Osteoblast (primary cell): ENCODE measurements around the gene PRPH. TPM values are rescaled to one million over a fixed set of nuclear protein-coding genes. Genes with fewer than 3 reads are reported as not detected.

Experiments used
- DNase-seq: peaks from one replicate; pipeline ENCODE4 v3.0.0; 2011; ENCODE audit warnings: low spot score, mixed read lengths; ENCODE audit not compliant: insufficient read length; ENCODE audit errors: missing footprints
- H2AFZ ChIP-seq: 2 replicates; pipeline ENCODE4 v1.6.0; 2011; ENCODE audit warnings: mild to moderate bottlenecking, low read length
- H3K27ac ChIP-seq: 2 replicates; pipeline ENCODE4 v1.5.1; 2011; ENCODE audit warnings: mild to moderate bottlenecking, low read depth, low read length, moderate library complexity
- H3K27me3 ChIP-seq: 2 replicates; pipeline ENCODE4 v1.6.0; 2012; ENCODE audit warnings: mild to moderate bottlenecking, control low read depth, inconsistent platforms, low read length, moderate library complexity; ENCODE audit not compliant: insufficient read depth
- H3K36me3 ChIP-seq: 2 replicates; pipeline ENCODE4 v1.5.1; 2011; ENCODE audit warnings: mild to moderate bottlenecking, low read length, control low read depth, moderate library complexity; ENCODE audit not compliant: insufficient read depth
- H3K4me1 ChIP-seq: 2 replicates; pipeline ENCODE4 v1.5.1; 2011; ENCODE audit warnings: mild to moderate bottlenecking, low read length, control low read depth, moderate library complexity; ENCODE audit not compliant: insufficient read depth
- H3K4me2 ChIP-seq: 2 replicates; pipeline ENCODE4 v1.6.0; 2011; ENCODE audit warnings: mild to moderate bottlenecking, low read length; ENCODE audit not compliant: insufficient read depth
- H3K4me3 ChIP-seq: fragments of 200-600 bp; sonication (generic); 3 replicates; pipeline ENCODE4 v1.5.1; 2012; ENCODE audit warnings: mild to moderate bottlenecking, low read length, inconsistent platforms; ENCODE audit not compliant: insufficient read depth
- H3K79me2 ChIP-seq: 2 replicates; pipeline ENCODE4 v1.6.0; 2012; ENCODE audit warnings: mild to moderate bottlenecking, low read length, control low read depth, inconsistent platforms; ENCODE audit not compliant: insufficient read depth
- H3K9me3 ChIP-seq: 2 replicates; pipeline ENCODE4 v1.5.1; 2011; ENCODE audit warnings: low read depth, low read length, control low read depth
- H4K20me1 ChIP-seq: 2 replicates; pipeline ENCODE4 v1.6.0; 2012; ENCODE audit warnings: mild to moderate bottlenecking, low read length, control low read depth; ENCODE audit not compliant: insufficient read depth
- CTCF ChIP-seq: IDR thresholded peaks from 2 replicates; pipeline ENCODE4 v1.5.1; 2011; ENCODE audit warnings: mild to moderate bottlenecking, low read depth, low read length, moderate library complexity; ENCODE audit errors: extremely low read depth
- total RNA-seq: library from RNA; depleted of rRNA; stranded (reverse); fragments of >200 nt; gene quantifications from 2 replicates; pipeline ENCODE4 v1.2.3, GENCODE V29; 2012

The PRPH gene
- total RNA-seq, 1 donor, result under 0.01 TPM

- no peak overlapping the region for H3K27ac ChIP-seq
- H3K4me2 ChIP-seq, result no peak overlapping the region
- no peak overlapping the region for H2AFZ ChIP-seq
- no peak for TF ChIP-seq CTCF
- H3K79me2 ChIP-seq, result no peaks in the 10 kb centered on the region
- H3K9me3 ChIP-seq, result no peaks in the 10 kb centered on the region
- H3K36me3 ChIP-seq, result no peaks in the 10 kb centered on the region
- H4K20me1 ChIP-seq, result no peaks in the 10 kb centered on the region
- no peaks in the 10 kb centered on the region for H3K4me1 ChIP-seq
- H3K4me3 ChIP-seq, result no peak overlapping the region
- no peak for DNase-seq
- peaks cover 49% of the 10 kb centered on the region for H3K27me3 ChIP-seq
These were observed 204 bp upstream of the PRPH start for GRCh38 chr12:49294804-49295081.

- peak; percentile 57 for TF ChIP-seq CTCF
- Histone ChIP-seq H3K4me2 (peak overlapping the region; percentile 19), H3K9me3 (no peaks in the 10 kb centered on the region), H3K36me3 (no peaks in the 10 kb centered on the region), H2AFZ (no peak overlapping the region), H3K27me3 (peaks cover 54% of the 10 kb centered on the region), H3K4me3 (no peak overlapping the region), H3K79me2 (no peaks in the 10 kb centered on the region), H3K4me1 (no peaks in the 10 kb centered on the region), H4K20me1 (no peaks in the 10 kb centered on the region), H3K27ac (no peak overlapping the region)
- DNase-seq, result peak; percentile 90
These were observed 1.3 kb downstream of the PRPH start for GRCh38 chr12:49296034-49296835.

GRCh38 chr12:49296836-49297694, 2.1 kb downstream of the PRPH start:
- peaks cover 54% of the 10 kb centered on the region for H3K27me3 ChIP-seq
- no peak overlapping the region for H3K27ac ChIP-seq
- H3K36me3 ChIP-seq, result no peaks in the 10 kb centered on the region
- peak overlapping the region; percentile 19 for H3K4me2 ChIP-seq
- no peak overlapping the region for H2AFZ ChIP-seq
- H3K4me1 ChIP-seq, result no peaks in the 10 kb centered on the region
- no peaks in the 10 kb centered on the region for H3K9me3 ChIP-seq
- no peaks in the 10 kb centered on the region for H4K20me1 ChIP-seq
- no peak for TF ChIP-seq CTCF
- no peaks in the 10 kb centered on the region for H3K79me2 ChIP-seq
- DNase-seq, result peak; percentile 80
- H3K4me3 ChIP-seq, result no peak overlapping the region

DNA sequence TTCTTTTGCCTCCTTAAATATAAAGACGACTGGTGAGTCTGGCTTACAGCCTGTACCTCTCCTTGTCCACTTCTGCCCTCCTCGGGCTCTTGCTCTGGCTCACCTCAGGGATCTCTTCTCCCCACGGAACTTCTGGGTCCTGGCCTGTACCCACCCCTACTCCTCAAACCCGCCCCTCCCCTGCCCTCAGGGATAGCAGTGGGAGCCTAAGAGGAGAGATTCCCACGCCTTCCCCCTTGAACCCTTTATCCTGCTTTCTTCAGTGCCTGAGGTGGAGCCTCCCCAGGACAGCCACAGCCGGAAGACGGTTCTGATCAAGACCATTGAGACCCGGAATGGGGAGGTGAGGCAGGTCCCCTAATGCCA, 2.7 kb downstream of the PRPH start:
- Histone ChIP-seq H3K4me3 (no peak overlapping the region), H3K79me2 (no peaks in the 10 kb centered on the region), H4K20me1 (no peaks in the 10 kb centered on the region), H2AFZ (no peak overlapping the region), H3K4me2 (no peak overlapping the region), H3K27ac (no peak overlapping the region), H3K9me3 (no peaks in the 10 kb centered on the region), H3K4me1 (no peaks in the 10 kb centered on the region), H3K36me3 (no peaks in the 10 kb centered on the region), H3K27me3 (peaks cover 54% of the 10 kb centered on the region)
- no peak for DNase-seq
- TF ChIP-seq CTCF, result no peak
